ENCODE results near the gene C1orf50.
A peak's percentile ranks its signal among the peaks of the same experiment; 100 is the strongest.
"Not testable (repeated sequence)": the region's sequence is repeated elsewhere in the genome, so short reads cannot be mapped to it uniquely, and the experiment has no call there.

C1orf50 gene

GRCh38 chr1:42740851-42741580 lies 26.0 kb upstream of the C1orf50 start:
- no peak for DNase-seq

GRCh38 chr1:42741706-42742105 lies 25.3 kb upstream of the C1orf50 start:
- DNase-seq = no peak

GRCh38 chr1:42742141-42742540 lies 24.9 kb upstream of the C1orf50 start:
- DNase-seq = no peak

- DNase-seq = no peak
Observed at GRCh38 chr1:42742617-42743316, 24.3 kb upstream of the C1orf50 start.

GRCh38 chr1:42743317-42744147 lies 23.5 kb upstream of the C1orf50 start:
- no peak for DNase-seq

- DNase-seq = no peak
Observed at GRCh38 chr1:42744148-42744413, 23.0 kb upstream of the C1orf50 start.

- DNase-seq = no peak
Observed at GRCh38 chr1:42745851-42746250, 21.2 kb upstream of the C1orf50 start.

- DNase-seq = no peak
Observed at GRCh38 chr1:42746436-42747105, 20.5 kb upstream of the C1orf50 start.

GRCh38 chr1:42747125-42747524 lies 19.9 kb upstream of the C1orf50 start:
- peak; percentile 34 for DNase-seq

- DNase-seq = no peak
Observed at GRCh38 chr1:42748021-42748420, 19.0 kb upstream of the C1orf50 start.

GRCh38 chr1:42748461-42749410 lies 18.3 kb upstream of the C1orf50 start:
- no peak for DNase-seq

- DNase-seq = no peak
Observed at GRCh38 chr1:42750041-42750440, 17.0 kb upstream of the C1orf50 start.

- DNase-seq = not testable (repeated sequence)
Observed at GRCh38 chr1:42751511-42752070, 15.5 kb upstream of the C1orf50 start.

GRCh38 chr1:42752284-42752683 lies 14.8 kb upstream of the C1orf50 start:
- DNase-seq = no peak

- DNase-seq = no peak
Observed at GRCh38 chr1:42753070-42753469, 14.0 kb upstream of the C1orf50 start.

GRCh38 chr1:42756956-42757891 lies 9.8 kb upstream of the C1orf50 start:
- DNase-seq = no peak

- no peak for DNase-seq
Observed at GRCh38 chr1:42757892-42758275, 9.2 kb upstream of the C1orf50 start.

GRCh38 chr1:42758641-42759040 lies 8.4 kb upstream of the C1orf50 start:
- no peak for DNase-seq

- no peak for DNase-seq
Observed at GRCh38 chr1:42759114-42759513, 7.9 kb upstream of the C1orf50 start.

GRCh38 chr1:42761567-42761966 lies 5.5 kb upstream of the C1orf50 start:
- no peak for DNase-seq

GRCh38 chr1:42762269-42762668 lies 4.8 kb upstream of the C1orf50 start:
- no peak for DNase-seq
